Activated CD8-positive, alpha-beta memory T cell treated with anti-CD3 and anti-CD28 coated beads for 36 hours (primary cell): Measurements from ENCODE around the gene TTC36. TPM values are rescaled to one million over a fixed set of nuclear protein-coding genes. Genes with fewer than 3 reads are reported as not detected.

Experiments
- CTCF ChIA-PET: fragments of 350-600 bp; sonication (Branson Sonifier 250); formaldehyde crosslinking; loops from one replicate; lab custom pipeline; 2021; ENCODE audit warnings: antibody characterized with exemption; lab: Charles Lee
- POLR2A ChIA-PET: fragments of 350-600 bp; sonication (Branson Sonifier 250); formaldehyde crosslinking; loops from one replicate; lab custom pipeline; 2021; ENCODE audit warnings: antibody characterized with exemption; lab: Charles Lee
- total RNA-seq, 2 experiments: library from RNA; stranded (reverse); gene quantifications; one replicate each; pipeline ENCODE4 v1.2.3, GENCODE V29; 2021

Gene TTC36
- total RNA-seq, 2 experiments from 2014 or later, result 0.38 to 0.52 TPM

DNA sequence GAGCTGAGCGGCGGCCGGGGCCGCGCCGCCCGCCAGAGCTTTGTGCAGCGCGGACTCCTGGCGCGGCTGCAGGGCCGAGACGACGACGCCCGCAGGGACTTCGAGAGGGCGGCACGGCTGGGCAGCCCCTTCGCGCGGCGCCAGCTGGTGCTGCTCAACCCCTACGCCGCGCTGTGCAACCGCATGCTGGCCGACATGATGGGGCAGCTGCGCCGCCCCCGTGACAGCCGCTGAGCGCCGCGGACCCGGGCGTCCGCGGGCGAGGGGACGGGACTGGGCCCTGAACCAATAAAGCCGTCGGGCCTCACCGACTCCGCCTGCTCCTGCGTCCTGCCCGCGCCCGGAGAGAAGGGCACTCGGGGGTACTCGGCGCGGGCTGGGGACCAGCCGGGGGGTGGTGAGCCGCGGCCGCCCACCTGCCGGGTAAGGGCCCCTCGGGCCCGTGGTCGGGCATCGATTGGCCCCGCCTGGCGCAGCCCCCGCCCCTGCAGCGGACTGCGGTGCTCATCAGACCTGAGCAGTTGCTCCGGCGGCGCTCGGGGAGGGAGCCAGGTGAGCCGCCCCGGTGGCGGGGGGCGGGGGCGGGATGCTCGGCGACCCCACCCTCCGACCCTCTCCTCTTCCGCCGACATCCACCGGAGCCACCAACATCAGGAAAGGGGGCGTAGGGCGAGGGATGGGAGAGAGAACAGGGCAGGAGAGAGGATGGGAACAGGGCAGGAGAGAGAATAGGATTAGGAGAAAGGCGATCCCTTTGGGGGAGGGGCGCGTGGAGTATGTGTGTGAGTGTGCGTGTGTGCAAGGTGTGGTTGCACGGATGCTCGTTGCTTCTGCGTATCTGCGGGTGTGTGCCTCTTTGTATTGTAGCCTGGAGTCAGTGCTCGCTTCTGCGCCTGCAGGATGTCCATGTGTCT is 3.7 kb downstream of the TTC36 start, which contains the start of gene TMEM25:
Gene TMEM25 (plus strand): TSS at position 510 of the 914 bp plus-strand sequence. CDS start 610 bp downstream, outside the sequence.
- ChIA-PET POLR2A (no interaction called here), CTCF (interaction anchor here (1.2 kb wide), 1 partner anchor 34 kb away, joined by 3 read pairs; no protein-coding TSS in a partner anchor)

DNA sequence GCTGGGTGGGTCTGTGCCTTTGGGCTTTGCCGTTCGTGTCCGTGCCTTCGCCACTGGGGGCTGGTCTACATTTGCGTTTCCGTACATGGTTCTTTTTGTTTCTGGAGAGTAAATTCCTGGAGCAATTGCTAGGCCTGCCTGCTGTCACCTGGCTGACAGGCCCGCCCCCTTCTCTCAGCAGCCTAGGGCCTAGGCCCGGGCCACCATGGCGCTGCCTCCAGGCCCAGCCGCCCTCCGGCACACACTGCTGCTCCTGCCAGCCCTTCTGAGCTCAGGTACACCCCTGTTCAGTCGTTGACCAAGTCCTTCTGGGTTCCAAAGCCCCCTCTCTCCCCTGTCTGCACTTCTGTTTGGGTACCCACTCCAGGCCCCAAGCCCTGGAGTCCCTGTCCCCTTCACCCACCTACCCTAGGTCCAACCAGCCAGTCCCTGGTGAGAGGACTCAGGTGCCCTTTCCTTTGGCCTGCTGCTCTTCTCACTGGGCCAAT is 4.4 kb downstream of the TTC36 start:
- ChIA-PET POLR2A (no interaction called here), CTCF (no interaction called here)

DNA sequence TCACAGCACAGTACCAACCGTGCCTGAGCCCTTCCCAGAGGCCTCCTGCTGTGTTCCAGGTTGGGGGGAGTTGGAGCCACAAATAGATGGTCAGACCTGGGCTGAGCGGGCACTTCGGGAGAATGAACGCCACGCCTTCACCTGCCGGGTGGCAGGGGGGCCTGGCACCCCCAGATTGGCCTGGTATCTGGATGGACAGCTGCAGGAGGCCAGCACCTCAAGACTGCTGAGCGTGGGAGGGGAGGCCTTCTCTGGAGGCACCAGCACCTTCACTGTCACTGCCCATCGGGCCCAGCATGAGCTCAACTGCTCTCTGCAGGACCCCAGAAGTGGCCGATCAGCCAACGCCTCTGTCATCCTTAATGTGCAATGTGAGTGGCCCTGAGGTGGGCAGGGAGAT is 4.8 kb downstream of the TTC36 start:
- POLR2A ChIA-PET, result no interaction called here
- CTCF ChIA-PET, result no interaction called here

DNA sequence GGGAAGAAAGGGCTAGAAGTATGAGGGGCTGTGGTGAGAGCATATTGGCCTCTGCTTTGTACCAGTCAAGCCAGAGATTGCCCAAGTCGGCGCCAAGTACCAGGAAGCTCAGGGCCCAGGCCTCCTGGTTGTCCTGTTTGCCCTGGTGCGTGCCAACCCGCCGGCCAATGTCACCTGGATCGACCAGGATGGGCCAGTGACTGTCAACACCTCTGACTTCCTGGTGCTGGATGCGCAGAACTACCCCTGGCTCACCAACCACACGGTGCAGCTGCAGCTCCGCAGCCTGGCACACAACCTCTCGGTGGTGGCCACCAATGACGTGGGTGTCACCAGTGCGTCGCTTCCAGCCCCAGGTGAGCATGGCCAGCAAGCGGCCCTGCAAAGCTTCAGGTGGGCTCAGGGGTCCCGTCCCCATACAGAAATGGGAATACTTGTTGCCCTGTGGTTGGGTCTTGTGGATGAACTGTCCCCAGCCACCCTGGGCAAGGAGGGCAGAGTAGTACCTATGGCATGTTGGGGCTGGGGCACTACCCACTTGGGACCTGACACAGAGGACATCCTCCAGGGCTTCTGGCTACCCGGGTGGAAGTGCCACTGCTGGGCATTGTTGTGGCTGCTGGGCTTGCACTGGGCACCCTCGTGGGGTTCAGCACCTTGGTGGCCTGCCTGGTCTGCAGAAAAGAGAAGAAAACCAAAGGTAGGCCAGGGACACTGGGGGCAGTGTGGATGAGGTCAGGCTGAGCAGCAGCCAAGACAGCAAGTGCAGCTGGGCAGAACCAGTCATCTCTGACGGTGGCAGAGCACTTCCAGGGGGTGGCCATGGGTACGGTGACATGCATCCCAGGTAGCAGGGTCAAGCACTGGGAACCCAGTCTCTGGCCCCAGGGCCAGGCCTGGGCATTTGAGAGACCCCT is 5.8 kb downstream of the TTC36 start:
- ChIA-PET CTCF (no interaction called here), POLR2A (no interaction called here)

DNA sequence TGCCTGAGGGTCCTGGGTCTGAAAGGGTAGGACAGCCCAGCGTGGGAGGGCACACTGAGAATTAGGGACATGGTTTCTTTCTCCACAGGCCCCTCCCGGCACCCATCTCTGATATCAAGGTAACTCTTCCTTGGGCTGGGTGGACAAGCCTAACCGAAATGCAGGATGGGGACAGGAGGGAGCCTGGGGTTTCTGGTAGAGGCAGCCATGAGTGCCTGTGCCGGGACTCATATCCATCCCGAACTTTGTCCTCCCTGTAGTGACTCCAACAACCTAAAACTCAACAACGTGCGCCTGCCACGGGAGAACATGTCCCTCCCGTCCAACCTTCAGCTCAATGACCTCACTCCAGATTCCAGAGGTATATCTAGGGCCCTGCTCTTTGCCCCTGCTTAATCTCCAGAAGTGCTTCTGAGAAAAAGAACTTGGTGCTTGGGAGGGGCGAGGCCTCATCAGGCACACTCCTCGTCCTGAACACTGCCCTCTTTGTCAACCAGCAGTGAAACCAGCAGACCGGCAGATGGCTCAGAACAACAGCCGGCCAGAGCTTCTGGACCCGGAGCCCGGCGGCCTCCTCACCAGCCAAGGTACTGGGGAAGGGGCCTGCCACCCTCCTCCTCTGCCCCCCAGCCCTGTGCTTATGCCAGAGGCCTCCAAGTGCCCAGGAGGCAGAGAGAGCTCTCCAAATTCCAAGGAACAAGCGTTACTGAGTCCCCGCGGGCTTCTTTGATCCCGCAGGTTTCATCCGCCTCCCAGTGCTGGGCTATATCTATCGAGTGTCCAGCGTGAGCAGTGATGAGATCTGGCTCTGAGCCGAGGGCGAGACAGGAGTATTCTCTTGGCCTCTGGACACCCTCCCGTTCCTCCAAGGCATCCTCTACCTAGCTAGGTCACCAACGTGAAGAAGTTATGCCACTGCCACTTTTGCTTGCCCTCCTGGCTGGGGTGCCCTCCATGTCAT is 6.8 kb downstream of the TTC36 start:
- ChIA-PET CTCF (no interaction called here), POLR2A (no interaction called here)

DNA sequence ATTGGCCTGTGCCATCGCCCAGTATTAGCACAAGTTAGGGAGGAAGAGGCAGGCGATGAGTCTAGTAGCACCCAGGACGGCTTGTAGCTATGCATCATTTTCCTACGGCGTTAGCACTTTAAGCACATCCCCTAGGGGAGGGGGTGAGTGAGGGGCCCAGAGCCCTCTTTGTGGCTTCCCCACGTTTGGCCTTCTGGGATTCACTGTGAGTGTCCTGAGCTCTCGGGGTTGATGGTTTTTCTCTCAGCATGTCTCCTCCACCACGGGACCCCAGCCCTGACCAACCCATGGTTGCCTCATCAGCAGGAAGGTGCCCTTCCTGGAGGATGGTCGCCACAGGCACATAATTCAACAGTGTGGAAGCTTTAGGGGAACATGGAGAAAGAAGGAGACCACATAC is 8.0 kb downstream of the TTC36 start:
- POLR2A ChIA-PET, result no interaction called here
- CTCF ChIA-PET, result no interaction called here

DNA sequence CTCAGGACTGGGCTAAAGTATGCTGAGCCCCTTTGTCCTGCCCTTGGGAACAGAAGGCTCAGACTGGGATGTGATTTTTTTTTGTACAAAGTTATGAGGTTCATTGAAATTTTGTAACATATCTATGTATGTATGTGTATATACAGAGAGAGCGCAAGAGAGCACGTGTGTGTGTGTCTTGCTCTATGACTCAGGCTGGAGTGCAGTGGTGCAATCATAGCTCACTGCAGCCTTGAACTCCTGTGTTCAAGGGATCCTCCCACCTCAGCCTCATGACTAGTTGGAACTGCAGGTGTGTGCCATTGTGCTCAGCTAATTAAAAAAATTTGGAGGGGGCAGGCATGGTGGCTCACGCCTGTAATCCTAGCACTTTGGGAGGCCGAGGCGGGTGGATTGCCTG is 9.5 kb downstream of the TTC36 start:
- ChIA-PET CTCF (interaction anchor here (0.7 kb wide), 1 partner anchor 168 kb away, joined by 5 read pairs; no protein-coding TSS in a partner anchor), POLR2A (interaction anchor here (0.6 to 0.7 kb wide), 2 partner anchors 18 to 461 kb away, joined by 3 to 4 read pairs; no protein-coding TSS in a partner anchor)

DNA sequence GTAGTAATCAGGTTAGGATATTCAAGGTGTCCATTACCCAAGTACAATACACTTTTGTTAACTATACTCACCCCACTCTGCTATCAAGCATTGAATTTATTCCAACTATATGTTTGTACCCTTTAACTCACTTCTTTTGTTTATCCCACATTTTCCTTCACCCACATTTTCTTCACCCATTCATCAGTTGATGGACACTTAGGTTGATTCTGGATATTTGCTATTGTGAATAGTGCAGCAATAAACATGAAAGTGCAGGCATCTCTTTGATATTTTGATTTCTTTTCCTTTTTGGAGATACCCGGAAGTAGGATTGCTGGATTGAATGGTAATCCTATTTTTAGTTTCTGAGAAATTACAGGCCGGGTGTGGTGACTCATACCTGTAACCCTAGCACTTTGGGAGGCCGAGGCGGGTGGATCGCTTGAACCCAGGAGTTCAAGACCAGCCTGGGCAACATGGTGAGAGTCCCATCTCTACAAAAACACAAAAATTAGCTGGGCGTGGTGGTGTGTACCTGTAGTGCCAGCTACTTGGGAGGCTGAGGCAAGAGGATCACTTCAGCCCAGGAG is 10.2 kb downstream of the TTC36 start:
- ChIA-PET CTCF (no interaction called here), POLR2A (interaction anchor here (0.7 kb wide), 1 partner anchor 460 kb away, joined by 3 read pairs; no protein-coding TSS in a partner anchor)

DNA sequence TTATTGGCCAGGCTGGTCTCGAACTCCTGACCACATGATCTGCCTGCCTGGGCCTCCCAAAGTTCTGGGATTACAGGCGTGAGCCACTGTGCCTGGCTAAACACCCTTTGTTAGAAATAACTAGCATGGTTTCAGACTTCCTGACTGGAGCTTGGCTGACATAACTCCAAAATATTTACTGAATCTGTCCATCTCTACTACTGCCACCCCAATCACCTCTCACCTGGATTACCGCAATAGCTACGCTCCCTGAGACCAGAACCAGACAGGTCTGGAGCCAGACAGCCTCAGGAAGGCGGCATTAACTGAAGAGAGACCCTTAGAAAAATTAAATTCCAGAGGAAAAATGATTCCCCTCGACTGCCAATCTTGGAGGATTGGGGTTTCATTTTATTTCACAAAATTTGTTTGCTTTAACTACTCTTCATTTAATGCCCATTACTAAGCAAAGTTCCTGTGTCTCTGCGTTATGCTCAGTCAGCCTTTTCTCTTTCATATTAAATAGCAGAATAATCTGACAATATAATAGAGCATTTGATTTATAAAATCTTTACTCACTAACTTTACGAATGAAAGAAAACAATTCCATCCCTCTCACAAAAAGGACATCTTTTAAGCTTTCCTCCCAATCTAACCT is 16.9 kb downstream of the TTC36 start:
- CTCF ChIA-PET, result no interaction called here

DNA sequence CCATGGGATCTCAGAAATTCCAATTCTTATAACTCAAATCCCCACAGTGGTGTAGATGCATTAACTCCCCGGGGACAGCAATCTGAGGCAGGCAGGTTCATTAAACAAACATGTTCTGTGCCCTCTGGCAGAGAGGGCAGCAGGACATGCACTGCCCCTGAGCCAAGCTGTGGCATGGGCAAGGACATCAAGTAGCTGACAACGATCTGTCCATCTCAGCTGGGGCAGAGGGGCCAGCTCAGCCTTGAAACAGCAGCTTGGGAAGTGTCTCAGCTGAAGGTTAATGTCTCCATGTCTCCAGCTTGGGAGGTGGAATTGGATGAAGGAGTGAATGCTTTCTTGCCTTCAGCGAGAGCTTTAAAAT is 17.4 kb downstream of the TTC36 start:
- ChIA-PET POLR2A (no interaction called here), CTCF (no interaction called here)

More for the DNA sequence above, 16.9 kb downstream of the TTC36 start:
- POLR2A ChIA-PET, result no interaction called here

DNA sequence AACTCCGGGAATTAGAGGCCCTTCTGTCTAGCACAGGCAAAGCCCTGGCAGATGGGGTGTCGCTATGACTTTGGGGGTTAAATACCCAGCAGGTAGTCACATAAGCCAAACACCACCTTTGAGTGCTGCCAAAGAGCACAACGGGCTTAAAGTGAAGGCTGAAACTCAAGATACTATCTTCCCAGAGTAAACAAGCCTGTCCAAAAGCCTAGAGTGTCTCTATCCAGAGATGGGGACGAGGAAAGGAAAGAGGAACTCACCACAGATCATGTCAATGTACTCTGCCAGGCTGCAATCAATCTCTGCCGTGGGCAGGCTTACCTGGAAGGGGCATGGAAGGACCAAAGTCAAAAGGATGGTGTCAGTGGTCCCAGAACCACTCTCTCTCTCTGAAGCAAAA is 18.3 kb downstream of the TTC36 start:
- POLR2A ChIA-PET, result no interaction called here
- CTCF ChIA-PET, result no interaction called here

DNA sequence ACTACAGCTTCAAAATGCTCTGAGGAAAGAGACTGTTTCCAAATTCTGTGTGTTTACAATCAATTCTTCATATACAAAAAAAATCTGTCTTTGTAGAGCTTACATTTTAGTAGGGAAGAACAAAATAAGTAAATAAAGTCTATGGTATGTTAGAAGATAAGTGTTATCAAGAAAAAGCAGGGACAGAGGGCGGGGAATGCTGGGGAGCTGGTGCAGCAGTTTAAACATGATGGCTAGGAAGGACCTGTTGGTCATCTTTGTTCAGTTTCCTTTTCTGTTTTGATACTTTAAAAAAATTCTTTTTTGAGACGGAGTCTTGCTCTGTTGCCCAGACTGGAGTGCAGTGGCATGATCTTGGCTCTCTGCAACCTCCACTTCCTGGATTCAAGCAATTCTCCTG is 19.9 kb downstream of the TTC36 start:
- POLR2A ChIA-PET, result interaction anchor here (0.7 kb wide), 1 partner anchor 51 kb away, joined by 8 read pairs; no protein-coding TSS in a partner anchor
- CTCF ChIA-PET, result interaction anchor here (0.6 kb wide), 1 partner anchor 162 kb away, joined by 3 read pairs; no protein-coding TSS in a partner anchor

DNA sequence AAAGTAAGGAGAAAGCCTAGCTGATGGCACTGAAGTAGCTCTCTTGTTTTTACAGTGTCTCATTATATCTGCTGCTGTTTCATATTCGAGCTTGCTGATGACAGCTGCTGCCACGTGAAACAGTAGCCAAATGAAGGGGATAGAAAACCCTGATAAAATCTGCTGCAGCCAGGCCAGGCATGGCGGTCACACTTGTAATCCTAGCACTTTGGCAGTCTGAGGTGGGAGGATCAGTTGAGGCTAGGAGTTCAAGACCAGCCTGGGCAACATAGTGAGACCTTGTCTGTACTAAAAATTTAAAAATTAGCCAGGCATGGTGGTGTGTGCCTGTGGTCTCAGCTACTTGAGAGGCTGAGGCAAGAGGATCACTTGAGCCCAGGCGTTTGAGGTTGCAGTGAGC is 25.1 kb downstream of the TTC36 start:
- POLR2A ChIA-PET, result no interaction called here
- CTCF ChIA-PET, result no interaction called here

DNA sequence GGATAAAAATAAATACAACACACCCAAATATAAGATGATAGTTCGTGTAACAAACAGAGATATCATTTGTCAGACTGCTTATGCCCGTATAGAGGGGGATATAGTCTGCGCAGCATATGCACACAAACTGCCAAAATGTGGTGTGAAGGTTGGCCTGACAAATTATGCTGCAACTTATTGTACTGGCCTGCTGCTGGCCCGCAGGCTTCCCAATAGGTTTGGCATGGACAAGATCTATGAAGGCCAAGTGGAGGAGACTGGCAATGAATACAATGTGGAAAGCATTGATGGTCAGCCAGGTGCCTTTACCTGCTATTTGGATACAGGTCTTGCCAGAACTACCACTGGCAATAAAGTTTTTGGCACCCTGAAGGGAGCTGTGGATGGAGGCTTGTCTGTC is 33.5 kb downstream of the TTC36 start:
- ChIA-PET POLR2A (interaction anchor here (0.6 kb wide), 1 partner anchor 372 kb away, joined by 3 read pairs; no protein-coding TSS in a partner anchor), CTCF (no interaction called here)

DNA sequence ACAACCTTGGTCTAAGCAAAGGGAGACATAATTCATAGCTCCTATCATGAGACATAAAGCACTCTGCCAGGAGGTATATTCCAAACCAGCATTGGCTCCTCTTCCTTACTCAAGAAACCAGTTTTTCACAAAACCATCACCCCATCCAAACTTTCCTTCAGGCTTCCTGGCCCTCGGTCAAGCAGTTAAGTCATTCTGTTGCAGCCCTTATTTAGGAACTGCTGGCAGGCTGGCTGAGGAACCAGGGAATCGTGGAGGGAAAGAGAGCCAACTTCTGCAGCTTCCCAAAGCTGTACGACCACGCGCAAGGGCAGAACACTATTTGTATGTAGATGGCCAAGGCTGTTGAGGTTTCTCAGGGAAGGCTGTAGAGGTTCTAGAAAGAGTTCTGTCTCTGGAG is 37.8 kb downstream of the TTC36 start:
- POLR2A ChIA-PET, result no interaction called here
- CTCF ChIA-PET, result interaction anchor here (0.6 to 0.7 kb wide), 2 partner anchors 35 to 76 kb away, joined by 3 read pairs; no protein-coding TSS in a partner anchor

DNA sequence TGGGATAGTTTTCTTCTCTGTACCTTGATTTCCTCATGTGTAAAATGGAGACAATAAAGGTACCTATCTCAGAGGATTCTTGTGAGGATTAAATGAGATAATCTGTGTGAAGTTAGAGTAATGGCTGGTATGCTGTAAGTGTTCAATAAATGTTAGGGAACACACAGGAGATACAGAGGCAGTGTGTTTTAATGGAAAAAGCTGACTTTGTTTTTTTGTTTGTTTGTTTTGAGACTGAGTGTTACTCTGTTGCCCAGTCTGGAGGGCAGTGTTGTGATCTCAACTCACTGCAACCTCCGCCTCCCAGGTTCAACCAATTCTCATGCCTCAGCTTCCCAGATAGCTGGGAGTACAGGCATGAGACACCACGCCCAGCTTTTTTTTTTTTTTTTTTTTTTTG is 42.4 kb downstream of the TTC36 start:
- POLR2A ChIA-PET, result no interaction called here
- CTCF ChIA-PET, result interaction anchor here (1.1 kb wide), 1 partner anchor 44 kb away, joined by 3 read pairs; no protein-coding TSS in a partner anchor

DNA sequence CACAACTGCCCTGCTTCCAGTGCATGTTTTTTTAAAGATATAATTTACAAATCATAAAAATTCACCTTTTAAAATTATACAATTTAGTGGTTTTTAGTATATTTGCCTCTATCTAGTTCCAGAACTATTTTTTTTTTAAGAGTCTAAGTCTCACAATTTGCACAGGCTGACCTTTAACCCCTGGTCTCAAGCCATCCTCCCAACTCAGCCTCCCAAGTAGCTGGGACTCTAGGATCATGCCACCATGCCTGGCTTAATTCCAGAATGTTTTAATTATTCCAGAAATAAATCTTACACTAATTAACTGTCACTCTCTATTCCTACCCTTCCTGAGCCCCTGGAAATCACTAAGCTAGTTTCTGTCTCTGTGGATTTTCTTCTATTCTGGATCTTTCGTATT is 43.5 kb downstream of the TTC36 start:
- ChIA-PET POLR2A (no interaction called here), CTCF (interaction anchor here (0.6 to 1.8 kb wide), 2 partner anchors 18 to 19 kb away, joined by 4 to 5 read pairs; no protein-coding TSS in a partner anchor)
